ENCODE data around the gene IL22RA1. TPM values are rescaled to one million over a fixed set of nuclear protein-coding genes. Genes with fewer than 3 reads are reported as not detected.

The IL22RA1 gene
- total RNA-seq, 1 donor = not detected

GRCh38 chr1:24177161-24177560 is 34.2 kb upstream of the IL22RA1 start:
- Histone ChIP-seq H3K4me1 (ENCODE audit: insufficient read depth, low read length) (peaks cover 9% of the 10 kb centered on the region), H3K4me3 (ENCODE audit: low read length) (no peak overlapping the region), H3K9me3 (ENCODE audit: low read depth, low read length) (no peaks in the 10 kb centered on the region), H3K27me3 (ENCODE audit: insufficient read depth, low read length) (no peaks in the 10 kb centered on the region)

- H3K27me3 ChIP-seq (ENCODE audit: insufficient read depth, low read length) = no peaks in the 10 kb centered on the region
- H3K4me1 ChIP-seq (ENCODE audit: insufficient read depth, low read length) = peaks cover 9% of the 10 kb centered on the region
- no peaks in the 10 kb centered on the region for H3K9me3 ChIP-seq (ENCODE audit: low read depth, low read length)
- H3K4me3 ChIP-seq (ENCODE audit: low read length) = no peak overlapping the region
Observed at GRCh38 chr1:24175033-24175755, 32.3 kb upstream of the IL22RA1 start.

- Histone ChIP-seq H3K4me1 (ENCODE audit: insufficient read depth, low read length) (peaks cover 9% of the 10 kb centered on the region), H3K9me3 (ENCODE audit: low read depth, low read length) (no peaks in the 10 kb centered on the region), H3K27me3 (ENCODE audit: insufficient read depth, low read length) (no peaks in the 10 kb centered on the region), H3K4me3 (ENCODE audit: low read length) (no peak overlapping the region)
Observed at GRCh38 chr1:24173638-24174575, 31.0 kb upstream of the IL22RA1 start.

GRCh38 chr1:24172598-24172997 is 29.7 kb upstream of the IL22RA1 start:
- H3K27me3 ChIP-seq (ENCODE audit: insufficient read depth, low read length) = no peaks in the 10 kb centered on the region
- peaks cover 9% of the 10 kb centered on the region for H3K4me1 ChIP-seq (ENCODE audit: insufficient read depth, low read length)
- H3K9me3 ChIP-seq (ENCODE audit: low read depth, low read length) = no peaks in the 10 kb centered on the region
- H3K4me3 ChIP-seq (ENCODE audit: low read length) = no peak overlapping the region

- Histone ChIP-seq H3K4me1 (ENCODE audit: insufficient read depth, low read length) (peaks cover 7% of the 10 kb centered on the region), H3K4me3 (ENCODE audit: low read length) (no peak overlapping the region)
Observed at GRCh38 chr1:24169286-24169685, 26.3 kb upstream of the IL22RA1 start.

GRCh38 chr1:24168245-24168644 is 25.3 kb upstream of the IL22RA1 start:
- H3K4me3 ChIP-seq (ENCODE audit: low read length) = no peak overlapping the region
- no peaks in the 10 kb centered on the region for H3K27me3 ChIP-seq (ENCODE audit: insufficient read depth, low read length)
- H3K9me3 ChIP-seq (ENCODE audit: low read depth, low read length) = no peaks in the 10 kb centered on the region
- H3K4me1 ChIP-seq (ENCODE audit: insufficient read depth, low read length) = no peaks in the 10 kb centered on the region

More at GRCh38 chr1:24169286-24169685, 26.3 kb upstream of the IL22RA1 start:
- no peaks in the 10 kb centered on the region for H3K27me3 ChIP-seq (ENCODE audit: insufficient read depth, low read length)
- no peaks in the 10 kb centered on the region for H3K9me3 ChIP-seq (ENCODE audit: low read depth, low read length)

- Histone ChIP-seq H3K27me3 (ENCODE audit: insufficient read depth, low read length) (no peaks in the 10 kb centered on the region), H3K4me3 (ENCODE audit: low read length) (no peak overlapping the region), H3K9me3 (ENCODE audit: low read depth, low read length) (no peaks in the 10 kb centered on the region), H3K4me1 (ENCODE audit: insufficient read depth, low read length) (no peaks in the 10 kb centered on the region)
Observed at GRCh38 chr1:24167008-24167407, 24.1 kb upstream of the IL22RA1 start.

GRCh38 chr1:24165500-24165899 is 22.6 kb upstream of the IL22RA1 start:
- no peaks in the 10 kb centered on the region for H3K4me1 ChIP-seq (ENCODE audit: insufficient read depth, low read length)
- no peaks in the 10 kb centered on the region for H3K9me3 ChIP-seq (ENCODE audit: low read depth, low read length)
- H3K4me3 ChIP-seq (ENCODE audit: low read length) = no peak overlapping the region
- H3K27me3 ChIP-seq (ENCODE audit: insufficient read depth, low read length) = no peaks in the 10 kb centered on the region

GRCh38 chr1:24164004-24164403 is 21.1 kb upstream of the IL22RA1 start:
- Histone ChIP-seq H3K27me3 (ENCODE audit: insufficient read depth, low read length) (no peaks in the 10 kb centered on the region), H3K4me3 (ENCODE audit: low read length) (no peak overlapping the region), H3K4me1 (ENCODE audit: insufficient read depth, low read length) (no peaks in the 10 kb centered on the region), H3K9me3 (ENCODE audit: low read depth, low read length) (no peaks in the 10 kb centered on the region)

- Histone ChIP-seq H3K4me1 (ENCODE audit: insufficient read depth, low read length) (no peaks in the 10 kb centered on the region), H3K27me3 (ENCODE audit: insufficient read depth, low read length) (no peaks in the 10 kb centered on the region), H3K4me3 (ENCODE audit: low read length) (no peak overlapping the region), H3K9me3 (ENCODE audit: low read depth, low read length) (no peaks in the 10 kb centered on the region)
Observed at GRCh38 chr1:24162201-24162600, 19.3 kb upstream of the IL22RA1 start.

- Histone ChIP-seq H3K4me3 (ENCODE audit: low read length) (no peak overlapping the region), H3K4me1 (ENCODE audit: insufficient read depth, low read length) (no peaks in the 10 kb centered on the region), H3K9me3 (ENCODE audit: low read depth, low read length) (no peaks in the 10 kb centered on the region), H3K27me3 (ENCODE audit: insufficient read depth, low read length) (no peaks in the 10 kb centered on the region)
Observed at GRCh38 chr1:24161270-24161669, 18.3 kb upstream of the IL22RA1 start.

GRCh38 chr1:24159366-24159765 is 16.4 kb upstream of the IL22RA1 start:
- Histone ChIP-seq H3K27me3 (ENCODE audit: insufficient read depth, low read length) (no peaks in the 10 kb centered on the region), H3K9me3 (ENCODE audit: low read depth, low read length) (no peaks in the 10 kb centered on the region), H3K4me1 (ENCODE audit: insufficient read depth, low read length) (no peaks in the 10 kb centered on the region), H3K4me3 (ENCODE audit: low read length) (no peak overlapping the region)

- Histone ChIP-seq H3K27me3 (ENCODE audit: insufficient read depth, low read length) (no peaks in the 10 kb centered on the region), H3K9me3 (ENCODE audit: low read depth, low read length) (no peaks in the 10 kb centered on the region), H3K4me1 (ENCODE audit: insufficient read depth, low read length) (no peaks in the 10 kb centered on the region), H3K4me3 (ENCODE audit: low read length) (no peak overlapping the region)
Observed at GRCh38 chr1:24157918-24158481, 15.1 kb upstream of the IL22RA1 start.

- Histone ChIP-seq H3K4me1 (ENCODE audit: insufficient read depth, low read length) (no peaks in the 10 kb centered on the region), H3K9me3 (ENCODE audit: low read depth, low read length) (no peaks in the 10 kb centered on the region), H3K27me3 (ENCODE audit: insufficient read depth, low read length) (peaks cover 3% of the 10 kb centered on the region), H3K4me3 (ENCODE audit: low read length) (no peak overlapping the region)
Observed at GRCh38 chr1:24156542-24157260, 13.8 kb upstream of the IL22RA1 start.

All from mononuclear cell (primary cell).